ENCODE measurements around the gene UBR1. TPM values are rescaled to one million over a fixed set of nuclear protein-coding genes. Genes with fewer than 3 reads are reported as not detected.

UBR1 gene
- total RNA-seq (2021), result 22.2 and 23.0 TPM in 2 replicates
- long read RNA-seq, transcript UBR1-202 (29 exons, 3,332 nt), result major isoform, 6 of 86 reads
- long read RNA-seq, partial matches to known transcripts, result 67 of 86 reads
- long read RNA-seq, other reads (novel, unspliced or antisense), result 13 of 86 reads

GRCh38 chr15:43105778-43106485 is at the start of gene UBR1:
Gene UBR1, minus strand, starts transcription at chr15:43106038. Its CDS starts 16 bp downstream, at chr15:43106022.
- H3K27me3 ChIP-seq (ENCODE audit: insufficient read depth, low read length), result no peaks in the 10 kb centered on the region
- no peak within 1 kb of the TSS for H3K4ac ChIP-seq (ENCODE audit: low read depth, low read length)
- peak within 1 kb of the TSS; percentile 81; the same call in 1 of the 2 replicates for H3K14ac ChIP-seq (ENCODE audit: insufficient read depth, low read length)
- H3K56ac ChIP-seq (ENCODE audit: insufficient read length, low read depth, low read length), result no peak within 1 kb of the TSS
- Mint-ChIP-seq H3K9me3 (no peaks in the 10 kb centered on the region), H3K27ac (peak within 1 kb of the TSS; percentile 34 to 98 (median 96)), H3K4me3 (peak within 1 kb of the TSS; percentile 94 to 98), H3K27me3 (ENCODE audit: low read depth) (peaks cover 6% of the 10 kb centered on the region), H3K36me3 (ENCODE audit: insufficient read depth in 1 of 3, low read depth in 3 of 3) (peaks cover 2 to 16% (median 14%) of the 10 kb centered on the region in 3 experiments; a peak in 4 of 7 replicates), H3K4me1 (peaks cover 11 to 13% of the 10 kb centered on the region in 2 experiments)
- peak within 1 kb of the TSS; percentile 91 for H3K9ac ChIP-seq (ENCODE audit: extremely low read depth, insufficient read length, low read length)
- H3K4me1 ChIP-seq (ENCODE audit: insufficient read depth, low read length), result no peaks in the 10 kb centered on the region
- H2BK12ac ChIP-seq (ENCODE audit: insufficient read length, low read depth, low read length), result no peak within 1 kb of the TSS
- H4K91ac ChIP-seq (ENCODE audit: insufficient read length, low read depth, low read length), result no peak within 1 kb of the TSS
- H2BK20ac ChIP-seq (ENCODE audit: low read depth, low read length, poor library complexity, severe bottlenecking), result no peak within 1 kb of the TSS
- peaks cover 8% of the 10 kb centered on the region for H3K23me2 ChIP-seq (ENCODE audit: insufficient read length, low read depth, low read length, poor library complexity, severe bottlenecking)
- peak within 1 kb of the TSS; percentile 81 for H3K18ac ChIP-seq (ENCODE audit: insufficient read length, low read depth, low read length)
- H2BK15ac ChIP-seq (ENCODE audit: low read depth, low read length), result no peak within 1 kb of the TSS; the same call in 1 of the 2 replicates
- peak within 1 kb of the TSS; percentile 91 for H2AFZ ChIP-seq (ENCODE audit: low read length)
- peaks cover 9% of the 10 kb centered on the region for H3K79me1 ChIP-seq (ENCODE audit: insufficient read depth, low read depth, low read length, poor library complexity, severe bottlenecking)
- TF ChIP-seq CTCF (conservative IDR thresholded peaks at IDR 0.05), result no peak
- H3T11ph ChIP-seq (ENCODE audit: low read length), result no peak within 1 kb of the TSS
- DNase-seq, result peak; percentile 95
- no peak within 1 kb of the TSS for H2BK120ac ChIP-seq (ENCODE audit: low read depth, low read length, poor library complexity, severe bottlenecking)
- no CpG with 5 or more reads among the region's 33 CpGs for WGBS (ENCODE audit: extremely low coverage, insufficient read length, low lambda C conversion rate)
- H3K4me2 ChIP-seq (ENCODE audit: insufficient read depth, insufficient read length, low read length), result peak within 1 kb of the TSS; percentile 99
- H3K79me2 ChIP-seq (ENCODE audit: insufficient read depth, low read length), result peaks cover 1% of the 10 kb centered on the region; the same call in 1 of the 2 replicates
- H3K23ac ChIP-seq (ENCODE audit: insufficient read length, low read depth, low read length), result no peak within 1 kb of the TSS
- no peak within 1 kb of the TSS for H2BK5ac ChIP-seq (ENCODE audit: insufficient read length, low read length)
- no peak within 1 kb of the TSS for H4K8ac ChIP-seq (replicated peaks; ENCODE audit: insufficient read length, low read depth, low read length)
- H4K5ac ChIP-seq (ENCODE audit: insufficient read length, low read depth, low read length), result no peak within 1 kb of the TSS
- no peak within 1 kb of the TSS for H2AK5ac ChIP-seq (ENCODE audit: insufficient read length, low read length)
- H3K9me3 ChIP-seq (ENCODE audit: control insufficient read depth, low read depth, low read length), result no peaks in the 10 kb centered on the region
- H4K20me1 ChIP-seq (ENCODE audit: control insufficient read depth, insufficient read depth, insufficient read length), result no peaks in the 10 kb centered on the region
- H3K27ac ChIP-seq (ENCODE audit: insufficient read length, low read depth, low read length), result no peak within 1 kb of the TSS
